ENCODE measurements around the gene ARHGAP10.
"Not testable (repeated sequence)": the region's sequence is repeated elsewhere in the genome, so short reads cannot be mapped to it uniquely, and the experiment has no call there.

ARHGAP10 gene

DNA sequence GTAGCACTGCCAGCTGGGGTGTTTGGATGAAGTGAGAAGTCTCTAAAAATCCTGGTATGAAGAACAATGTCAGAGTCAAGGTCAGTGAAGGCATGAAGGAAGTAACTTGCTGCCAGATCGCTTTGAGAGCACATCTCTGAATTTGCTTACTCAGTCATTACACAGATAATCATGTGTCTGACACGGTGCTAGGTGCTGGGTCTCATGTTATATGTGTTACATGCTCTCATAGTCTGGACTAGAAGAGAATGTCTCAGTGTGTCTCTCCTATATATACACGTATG, 337.9 kb downstream of the ARHGAP10 start:
- no peak for DNase-seq

DNA sequence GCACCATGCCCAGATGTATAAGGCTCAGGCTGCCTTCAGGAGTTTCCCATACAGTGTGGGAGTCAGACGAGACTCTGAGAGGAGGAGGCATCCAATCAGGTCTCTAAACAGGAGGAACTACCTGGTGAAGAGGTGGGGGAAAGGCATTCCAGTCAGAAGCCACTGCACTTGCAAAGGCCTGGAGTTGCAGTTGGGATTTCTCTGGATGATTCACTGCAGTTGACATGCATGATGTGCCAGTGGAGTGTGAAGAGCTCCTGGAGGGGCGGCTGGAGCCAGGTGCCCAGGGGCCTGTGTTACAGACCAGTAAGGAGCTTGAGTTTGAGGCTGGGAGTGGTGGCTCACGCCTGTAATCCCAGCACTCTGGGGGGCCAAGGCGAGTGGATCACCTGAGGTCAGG, 339.1 kb downstream of the ARHGAP10 start:
- DNase-seq, result no peak

DNA sequence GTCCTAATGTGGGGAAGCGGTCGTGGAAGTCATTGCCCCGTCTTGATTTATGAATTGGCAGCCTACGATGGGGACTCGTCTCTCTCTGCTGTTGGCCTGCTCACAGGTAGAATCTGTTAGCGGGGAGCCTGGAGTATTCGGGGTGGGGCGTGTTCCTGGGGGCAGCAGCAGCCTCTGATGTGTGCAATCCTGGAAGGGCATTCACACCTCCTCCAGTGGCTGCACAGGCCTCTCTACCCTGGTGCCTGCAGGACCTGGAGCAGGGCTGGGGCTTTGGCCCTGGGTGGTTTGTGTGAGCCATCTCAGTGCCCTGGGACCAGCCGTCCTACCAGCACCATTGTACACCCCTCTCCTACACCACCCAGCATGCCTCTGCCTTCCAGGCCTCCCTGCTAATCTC, 340.9 kb downstream of the ARHGAP10 start:
- no peak for DNase-seq

DNA sequence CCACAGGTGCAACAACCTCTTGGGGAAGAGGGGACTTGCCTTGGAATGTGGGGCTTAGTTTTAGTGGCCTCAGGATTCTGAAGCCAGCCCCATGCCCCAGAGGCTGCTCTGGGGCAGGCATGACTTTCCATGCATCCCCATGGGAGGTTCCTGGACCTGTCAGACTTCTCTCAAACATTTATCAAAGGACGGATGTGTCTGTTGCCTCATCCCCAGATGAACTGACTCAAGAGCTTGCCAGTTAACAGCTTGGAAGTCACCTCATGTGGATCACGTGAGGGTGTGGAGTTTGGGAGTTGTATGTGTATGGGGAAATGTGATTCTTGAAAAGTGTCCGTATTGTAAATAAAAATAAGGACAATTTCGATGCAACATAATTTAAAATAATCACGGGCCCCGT, 341.5 kb downstream of the ARHGAP10 start:
- DNase-seq, result no peak

DNA sequence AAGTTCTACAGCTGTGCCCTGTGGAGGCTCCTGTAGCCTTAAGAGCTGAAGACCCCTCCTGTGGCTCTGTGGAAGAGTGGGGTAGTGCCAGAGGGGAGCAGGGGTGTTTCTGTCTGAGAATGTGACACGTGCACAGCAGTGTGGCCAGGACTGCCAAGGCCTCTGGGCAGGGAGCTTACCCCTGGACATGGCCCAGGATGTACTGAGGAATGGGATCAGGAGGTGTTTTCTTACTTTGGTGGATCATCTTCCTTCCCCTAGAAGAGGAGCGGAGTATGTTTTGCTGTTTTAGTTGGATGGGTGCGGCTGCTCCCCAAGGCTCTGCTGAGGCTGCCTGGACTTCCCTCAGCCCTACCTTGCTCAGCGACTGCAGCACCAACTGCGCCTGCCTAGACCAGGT, 342.6 kb downstream of the ARHGAP10 start:
- DNase-seq, result no peak

DNA sequence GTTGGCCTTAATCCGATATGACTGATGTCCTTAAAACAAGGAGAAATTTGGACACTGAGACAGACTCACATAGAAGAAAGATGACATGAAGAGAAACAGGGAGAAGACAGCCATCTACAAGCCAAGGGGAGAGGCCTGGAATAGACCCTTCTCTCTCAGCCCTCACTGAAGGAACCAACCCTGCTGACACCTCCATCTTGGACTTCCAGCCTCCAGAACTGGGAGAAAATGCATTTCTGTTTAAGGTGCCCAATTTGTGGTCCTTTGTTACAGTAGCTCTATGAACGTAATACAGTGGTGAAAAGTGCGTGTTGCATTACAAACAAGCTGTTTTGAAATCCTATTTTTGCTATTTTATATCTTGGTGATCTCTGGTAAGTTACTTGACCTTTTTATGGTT, 343.6 kb downstream of the ARHGAP10 start:
- no peak for DNase-seq

DNA sequence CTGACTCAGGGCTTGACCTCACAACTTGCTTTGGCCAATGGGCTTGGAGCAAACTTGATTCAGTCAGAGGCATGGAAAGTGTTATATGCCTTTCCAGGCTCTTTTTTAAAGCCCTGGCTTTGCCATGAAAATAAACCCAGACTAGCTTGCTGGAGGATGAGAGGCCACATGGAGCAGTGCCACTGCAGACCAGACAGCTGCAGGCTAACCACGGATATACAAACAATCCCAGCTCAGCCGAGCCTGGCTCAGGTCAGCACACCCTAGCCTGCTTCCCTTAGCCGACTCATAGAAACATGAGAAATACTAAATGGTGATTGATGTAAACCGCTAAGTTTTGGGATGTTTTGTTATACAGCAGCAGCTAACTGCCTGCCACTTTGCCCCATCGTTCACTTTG, 345.1 kb downstream of the ARHGAP10 start:
- no peak for DNase-seq

DNA sequence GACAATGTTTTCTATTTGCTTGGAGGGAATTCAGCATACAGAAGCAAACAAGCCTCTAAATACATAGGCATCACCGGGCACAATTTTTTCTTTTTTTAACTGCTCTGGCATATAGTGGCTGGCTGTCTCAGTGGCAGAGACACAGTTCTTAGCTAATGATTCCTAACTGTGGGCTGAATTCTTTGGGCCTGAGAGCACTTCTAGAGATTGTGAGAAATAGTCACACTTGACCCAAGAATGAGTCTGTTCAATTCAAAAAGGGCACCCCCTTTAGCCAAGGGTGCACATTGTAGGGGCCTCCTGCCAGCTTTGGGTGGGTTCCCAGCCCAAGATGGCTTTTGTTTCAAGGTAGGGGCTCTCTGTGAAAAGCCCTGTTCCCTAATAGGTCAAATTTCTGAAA, 345.7 kb downstream of the ARHGAP10 start:
- no peak for DNase-seq

DNA sequence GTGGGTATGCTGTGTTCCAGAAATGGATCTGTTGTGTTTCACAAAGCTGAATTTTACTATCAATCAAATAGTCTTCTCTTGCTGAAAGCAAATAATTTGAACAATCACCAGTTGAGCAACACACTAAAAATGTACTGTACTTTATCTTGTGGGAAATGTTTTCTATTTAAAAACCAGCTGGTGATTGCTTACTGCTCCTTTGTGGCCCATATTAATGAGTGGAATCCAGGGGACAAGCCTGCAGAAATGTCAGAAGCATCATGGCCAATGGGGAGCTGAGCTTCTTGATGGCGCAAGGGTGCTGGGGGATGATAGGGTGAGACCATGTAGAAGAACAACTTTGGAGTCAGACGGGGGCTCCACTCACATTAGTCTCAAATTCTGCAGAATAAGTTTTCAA, 346.2 kb downstream of the ARHGAP10 start:
- no peak for DNase-seq

DNA sequence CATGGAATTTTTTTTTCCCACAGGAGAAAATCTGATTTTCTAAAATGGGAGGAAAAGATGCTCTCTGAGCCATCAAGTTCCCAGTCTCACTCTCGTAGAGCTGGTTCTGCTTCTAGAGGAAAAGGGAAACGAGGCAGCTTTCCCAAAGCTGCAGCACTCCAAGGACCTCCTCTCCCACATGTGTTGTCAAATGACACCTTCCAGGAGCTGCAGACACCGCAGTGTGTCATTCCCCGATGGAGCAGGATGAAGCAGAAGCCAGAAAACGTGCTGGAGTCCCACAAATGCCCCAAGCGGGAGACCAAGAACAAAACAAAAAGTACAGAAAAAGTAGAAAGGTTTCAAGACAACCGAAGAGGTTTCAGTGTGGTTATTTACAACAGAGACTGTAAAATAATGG, 348.1 kb downstream of the ARHGAP10 start:
- no peak for DNase-seq

DNA sequence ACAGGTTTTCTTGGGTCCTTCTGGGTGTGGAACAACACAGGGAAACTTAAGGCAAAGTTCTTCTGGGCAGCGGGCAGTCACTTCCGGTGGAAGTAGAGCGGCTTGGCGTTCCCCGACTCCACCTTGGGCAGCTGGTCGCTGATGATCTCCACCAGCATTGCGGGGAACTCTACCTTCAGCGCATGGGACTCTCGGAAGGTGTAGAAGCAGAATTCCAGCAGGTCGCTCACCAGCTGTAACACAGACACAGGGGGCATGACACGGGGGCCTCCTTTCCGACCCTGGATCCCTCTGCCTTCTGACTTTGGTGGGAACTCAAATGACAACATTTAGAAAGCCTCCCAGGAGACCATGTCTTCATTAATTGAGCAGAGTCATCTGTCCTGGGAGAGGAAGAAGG, 349.4 kb downstream of the ARHGAP10 start:
- no peak for DNase-seq

DNA sequence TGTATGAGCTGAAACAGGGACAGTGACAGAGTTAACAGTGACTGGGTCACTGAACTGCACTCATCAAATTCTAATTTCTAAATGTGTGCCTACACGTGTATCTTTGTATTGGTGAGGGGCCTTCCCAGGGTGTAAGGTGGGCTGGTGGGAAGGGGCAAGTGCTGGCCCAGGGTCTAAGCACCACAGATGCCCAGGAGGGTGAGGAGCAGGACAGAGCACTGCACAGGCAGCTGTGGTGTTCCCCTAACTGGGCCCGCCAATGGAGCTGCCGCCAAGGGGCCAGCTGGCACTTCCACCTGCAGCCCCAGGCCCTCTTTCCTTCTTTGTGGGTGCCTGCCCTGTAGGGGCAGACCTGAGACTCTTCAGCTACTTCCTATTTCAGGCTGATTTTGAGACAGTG, 349.9 kb downstream of the ARHGAP10 start:
- no peak for DNase-seq

DNA sequence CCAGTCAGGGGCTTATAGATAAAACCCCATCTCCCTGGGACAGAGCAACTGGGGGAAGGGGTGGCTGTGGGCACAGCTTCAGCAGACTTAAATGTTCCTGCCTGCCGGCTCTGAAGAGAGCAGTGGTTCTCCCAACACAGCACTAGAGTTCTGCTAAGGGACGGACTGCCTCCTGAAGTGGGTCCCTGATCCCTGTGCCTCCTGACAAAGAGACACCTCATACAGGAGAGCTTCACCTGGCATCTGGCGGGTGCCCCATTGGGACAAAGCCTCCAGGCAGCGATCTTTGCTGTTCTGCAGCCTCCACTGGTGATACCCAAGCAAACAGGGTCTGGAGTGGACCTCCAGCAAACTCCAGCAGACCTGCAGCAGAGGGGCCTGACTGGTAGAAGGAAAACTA, 351.2 kb downstream of the ARHGAP10 start:
- not testable (repeated sequence) for DNase-seq

DNA sequence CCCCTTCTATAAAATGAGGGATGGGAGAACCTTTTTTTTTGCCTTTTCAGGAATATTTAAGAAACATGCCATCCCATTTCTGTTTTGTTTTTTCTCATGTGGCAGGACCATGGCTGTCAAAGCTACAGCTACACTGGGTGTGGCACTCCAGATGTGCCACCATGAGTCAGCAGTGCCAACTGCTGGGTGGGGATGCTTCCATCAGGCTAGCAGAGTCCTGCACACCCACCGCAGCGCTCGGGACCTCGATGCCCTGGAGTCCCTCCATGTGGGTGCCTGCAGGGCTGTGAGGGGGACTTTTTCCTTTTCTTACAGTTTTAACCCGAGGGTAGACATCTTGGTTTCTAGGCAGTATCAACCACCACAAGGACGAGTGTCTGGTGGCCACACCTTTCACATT, 357.7 kb downstream of the ARHGAP10 start:
- no peak for DNase-seq

DNA sequence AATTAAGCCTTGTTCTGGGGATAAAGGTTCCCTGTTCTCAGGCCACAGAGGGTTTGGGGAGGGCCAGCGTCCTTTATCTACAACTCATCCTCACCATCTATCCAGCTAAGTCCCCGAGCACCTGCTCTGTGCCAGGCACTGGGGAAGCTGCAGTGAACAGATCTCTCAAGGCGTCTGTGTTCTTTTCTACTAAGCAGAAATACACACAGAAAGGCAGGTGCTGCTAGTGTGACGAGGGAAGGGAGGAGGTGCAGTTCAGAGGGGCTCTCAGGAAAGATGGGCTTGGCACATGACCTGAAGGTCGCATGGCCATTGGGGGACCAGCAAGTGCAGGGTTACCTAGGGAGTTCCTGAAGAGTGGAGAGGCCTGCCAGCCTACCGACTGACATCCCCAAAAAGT, 358.1 kb downstream of the ARHGAP10 start:
- no peak for DNase-seq

DNA sequence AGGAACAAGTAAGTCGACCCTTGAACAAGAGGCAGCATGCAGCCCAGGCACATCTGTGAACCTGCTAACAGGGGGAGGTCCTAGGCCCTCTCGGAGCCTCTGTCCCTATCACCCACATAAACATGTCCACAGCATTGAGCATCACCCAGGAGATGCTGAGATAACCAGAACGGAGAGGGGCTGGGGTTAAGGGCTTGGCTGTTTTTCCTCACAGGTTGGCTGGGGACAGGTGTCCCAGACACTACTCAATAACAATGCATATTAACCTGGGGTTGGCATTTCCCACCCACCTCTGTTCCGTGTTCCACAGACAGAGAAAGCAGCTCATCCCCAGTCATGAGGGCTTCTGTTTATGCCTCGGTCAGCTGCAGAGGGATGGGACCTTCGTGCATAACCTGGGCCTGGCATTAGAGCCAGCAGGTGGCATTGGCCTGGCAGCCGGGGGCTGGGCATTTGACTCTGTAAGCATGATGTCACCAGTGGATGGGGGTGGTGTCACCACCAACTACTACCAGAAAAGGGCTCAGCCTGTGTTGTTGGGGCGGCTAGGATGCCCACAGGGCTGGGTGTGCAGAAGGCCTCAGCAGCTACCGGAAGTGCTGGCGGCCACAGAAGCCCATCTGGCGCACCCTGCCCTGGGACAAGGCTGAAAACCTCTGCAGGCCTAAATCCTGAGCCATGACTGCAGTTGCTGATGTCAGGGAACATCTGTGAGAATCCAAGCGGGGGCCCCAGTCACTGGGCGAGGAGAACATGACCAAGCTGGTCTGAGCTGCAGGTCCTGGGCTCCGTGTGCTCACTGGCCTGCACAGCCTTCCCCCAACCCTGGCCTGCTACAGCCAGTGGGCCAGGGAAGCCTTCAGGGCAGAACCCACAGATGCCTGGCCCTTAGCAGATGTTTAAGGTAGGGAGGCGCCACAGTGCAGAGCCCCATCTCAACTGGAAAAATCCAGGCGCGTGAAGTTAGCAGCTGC, 358.9 kb downstream of the ARHGAP10 start:
- no peak for DNase-seq

DNA sequence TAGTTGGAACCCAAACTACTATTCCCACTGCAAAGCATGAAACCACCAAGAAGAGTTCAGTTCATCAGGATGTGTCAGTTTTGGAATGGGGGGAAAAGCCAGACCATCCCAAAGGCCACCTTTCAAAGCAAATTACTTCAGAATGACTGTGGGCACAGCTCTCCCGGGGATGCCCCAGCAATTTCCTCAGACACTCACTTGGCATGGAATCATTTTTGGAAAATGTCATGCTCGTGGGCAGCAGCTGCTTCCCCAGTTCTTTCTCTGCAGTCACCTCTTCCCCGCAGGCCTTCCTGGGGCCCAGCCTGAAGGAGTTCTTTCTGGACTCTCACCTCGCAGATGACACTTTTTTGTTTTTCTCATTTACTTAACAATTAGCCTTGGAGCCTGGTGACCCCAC, 360.0 kb downstream of the ARHGAP10 start:
- no peak for DNase-seq

DNA sequence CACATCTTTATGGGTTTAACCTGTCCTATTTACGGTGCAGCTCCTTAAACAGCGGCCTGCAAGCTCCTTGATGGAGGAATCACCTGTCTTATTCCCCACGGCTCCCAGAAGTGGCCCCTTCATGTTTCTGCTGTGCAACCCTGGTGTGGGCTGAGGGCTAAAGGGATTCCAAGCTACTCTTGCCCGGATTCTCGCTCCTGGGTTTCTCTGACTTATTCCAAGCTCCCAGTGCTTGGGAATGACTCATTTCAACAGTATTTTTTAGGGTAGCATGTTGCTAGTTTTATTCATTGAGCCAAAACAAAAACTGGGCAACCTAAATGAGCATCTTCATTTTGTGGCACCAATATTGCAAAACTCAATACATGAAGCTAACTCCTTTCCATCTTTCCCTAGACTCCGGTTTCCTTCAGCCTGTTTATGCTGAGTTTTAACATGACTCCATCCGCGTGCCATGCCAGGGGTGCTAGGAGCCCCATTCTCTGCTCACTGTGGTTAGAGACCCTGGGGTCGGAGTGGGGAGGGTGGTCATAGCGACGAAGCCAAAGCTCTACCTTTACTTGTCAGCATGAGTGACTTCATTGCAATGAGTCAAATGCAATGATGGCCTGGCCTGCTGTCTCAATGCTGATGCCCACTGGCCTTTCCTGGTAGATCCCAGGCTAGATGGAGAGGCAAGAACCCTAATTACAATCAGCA, 360.6 kb downstream of the ARHGAP10 start:
- no peak for DNase-seq

DNA sequence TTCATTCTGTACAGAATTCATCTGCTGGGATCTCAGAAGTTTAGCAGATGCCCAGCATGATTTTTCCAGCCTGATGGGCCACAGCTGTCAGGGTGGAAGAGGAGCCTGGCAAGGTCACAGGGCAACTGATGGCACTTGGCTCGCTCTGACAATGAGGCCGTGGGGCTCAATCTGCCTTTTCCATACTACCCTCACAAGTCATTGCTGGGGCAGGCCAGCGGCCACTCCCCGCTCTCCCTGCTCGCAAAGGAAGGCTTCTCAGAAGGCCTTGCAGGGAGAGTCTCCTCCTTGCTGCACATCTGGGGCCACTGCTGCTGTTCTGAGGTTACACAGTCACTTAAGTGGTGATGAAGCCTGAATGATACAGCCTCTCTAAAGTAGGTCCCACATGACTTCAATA, 361.2 kb downstream of the ARHGAP10 start:
- DNase-seq, result no peak

DNA sequence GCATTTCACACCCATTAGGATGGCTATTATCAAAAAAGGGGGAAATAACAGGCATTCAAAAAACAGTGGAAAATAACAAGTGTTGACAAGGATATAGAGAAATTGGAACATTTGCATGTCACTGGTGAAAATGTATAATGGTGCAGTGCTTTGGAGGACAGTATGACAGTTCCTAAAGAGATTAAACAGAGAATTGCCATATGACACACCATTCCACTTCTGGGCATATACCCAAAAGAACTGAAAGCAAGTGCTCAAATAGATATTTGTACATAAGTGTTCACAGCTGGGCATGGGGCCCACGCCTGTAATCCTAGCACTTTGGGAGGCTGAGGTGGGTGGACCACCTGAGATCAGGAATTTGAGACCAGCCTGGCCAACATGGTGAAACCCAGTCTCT, 362.3 kb downstream of the ARHGAP10 start:
- no peak for DNase-seq

DNA sequence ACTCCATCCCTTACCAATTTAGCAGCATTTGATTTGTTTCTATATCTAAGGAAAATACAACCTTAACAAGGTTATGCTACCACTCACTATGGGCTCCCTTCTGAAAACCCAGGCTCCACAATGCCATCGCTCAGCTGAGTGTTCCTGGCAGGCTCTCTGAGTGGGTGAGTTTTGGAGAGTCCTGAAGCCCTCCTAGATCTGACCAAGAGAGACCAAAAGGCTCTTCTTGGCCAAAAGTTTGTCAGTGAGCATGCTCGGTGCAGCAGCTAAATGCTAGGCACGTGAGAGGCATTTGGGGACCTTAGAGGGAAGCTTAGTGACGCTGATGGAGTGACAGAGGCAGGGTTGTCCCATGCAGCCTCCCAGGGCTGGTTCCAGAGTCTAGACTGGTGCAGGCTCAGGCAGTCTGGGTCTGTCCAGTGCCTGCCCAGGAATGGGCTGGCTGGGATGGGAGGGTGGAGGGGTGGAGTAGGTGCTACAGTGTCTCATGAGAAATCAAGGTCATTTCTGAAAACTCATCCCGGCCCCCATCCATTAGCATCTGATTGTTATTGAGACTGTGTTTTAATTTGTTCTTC, 363.5 kb downstream of the ARHGAP10 start:
- no peak for DNase-seq

DNA sequence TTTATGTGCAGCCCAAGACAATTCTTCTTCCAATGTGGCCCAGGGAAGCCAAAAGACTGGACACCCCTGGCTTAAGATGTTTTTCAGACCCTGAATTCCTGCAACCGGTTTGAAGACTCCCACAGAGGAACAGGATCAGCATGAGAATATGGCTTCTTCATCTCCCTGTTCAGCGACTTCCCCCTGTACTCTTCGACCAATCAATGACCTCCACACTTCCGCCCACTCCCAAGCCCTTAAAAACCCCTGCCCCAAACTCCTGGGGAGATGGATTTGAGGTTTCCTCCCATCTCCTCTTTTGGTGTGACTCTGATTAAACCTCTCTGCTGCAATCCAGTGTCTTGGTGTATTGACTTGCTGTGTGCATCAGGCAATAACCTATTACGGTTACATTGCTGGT, 365.9 kb downstream of the ARHGAP10 start:
- DNase-seq, result no peak

DNA sequence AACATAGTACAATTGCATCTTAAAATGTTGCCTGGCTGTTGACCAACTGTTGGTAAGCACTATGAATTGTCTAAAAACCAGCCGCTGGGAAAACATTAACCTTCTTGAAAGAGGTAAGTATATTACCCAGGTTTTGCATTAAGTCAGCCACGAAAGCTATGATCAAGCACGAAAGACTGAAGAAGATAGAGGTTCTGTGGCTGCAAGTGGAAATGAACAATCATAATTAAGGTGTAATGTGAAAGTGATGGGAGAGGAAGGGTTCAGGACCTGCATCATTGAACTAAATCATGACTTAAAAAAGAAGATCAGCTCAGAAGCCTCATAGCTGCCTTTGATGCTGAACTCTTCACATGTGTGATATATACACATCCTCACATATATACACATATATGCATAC, 369.3 kb downstream of the ARHGAP10 start:
- no peak for DNase-seq

DNA sequence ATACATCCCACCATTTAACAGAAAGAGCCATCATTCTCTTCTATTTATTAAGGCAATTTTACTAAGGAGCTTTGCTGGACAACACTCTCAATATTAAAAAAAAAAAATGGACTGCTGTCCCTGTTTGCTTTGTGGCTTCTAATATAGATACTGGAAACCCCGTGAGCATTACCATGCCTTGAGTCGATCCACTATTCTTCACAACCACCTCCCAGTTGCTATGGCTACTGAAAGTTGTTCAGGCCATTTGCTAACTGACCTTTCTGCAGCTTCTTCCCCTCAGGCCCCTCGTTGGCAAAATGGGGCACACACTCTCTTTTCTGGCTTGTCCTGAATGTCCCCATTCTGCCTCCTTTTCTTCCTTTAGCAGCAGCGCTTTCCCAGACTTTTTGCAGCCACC, 369.9 kb downstream of the ARHGAP10 start:
- DNase-seq, result no peak
